Measurements from ENCODE around the gene MOB1A.
A peak's percentile ranks its signal among the peaks of the same experiment; 100 is the strongest.
"Not testable (repeated sequence)": the region's sequence is repeated elsewhere in the genome, so short reads cannot be mapped to it uniquely, and the experiment has no call there.

Gene MOB1A

DNA sequence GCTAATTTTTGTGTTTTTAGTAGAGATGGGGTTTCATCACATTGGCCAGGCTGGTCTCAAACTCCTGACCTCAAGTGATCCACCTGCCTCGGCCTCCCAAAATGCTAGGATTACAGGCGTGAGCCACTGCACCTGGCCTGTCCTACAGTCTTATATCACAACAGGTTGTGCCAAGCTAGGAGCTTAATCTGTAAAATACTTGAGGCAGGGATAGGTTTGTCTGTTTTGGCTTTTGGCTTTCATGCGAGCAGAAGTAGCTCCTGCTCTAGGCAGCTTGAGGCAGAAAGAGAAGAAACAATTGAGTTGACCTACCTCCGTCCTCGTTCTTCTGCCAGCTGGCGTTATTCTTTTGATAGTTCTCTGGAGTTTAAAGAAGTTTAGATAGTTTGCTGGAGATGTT is 37.1 kb upstream of the MOB1A start:
- not testable (repeated sequence) for H3K36me3 ChIP-seq (ENCODE audit: insufficient read depth, low read length); H3K4me1 ChIP-seq (ENCODE audit: insufficient read depth, low read length); H3K9ac ChIP-seq (ENCODE audit: low read length); H3K9me3 ChIP-seq (ENCODE audit: low read length); H3K27me3 ChIP-seq (ENCODE audit: control insufficient read depth in 1 of 2, insufficient read depth in 2 of 2, low read length in 2 of 2); H3K4me3 ChIP-seq (ENCODE audit: low read depth in 1 of 2, low read length in 2 of 2); H3K27ac ChIP-seq (ENCODE audit: low read depth, low read length)

DNA sequence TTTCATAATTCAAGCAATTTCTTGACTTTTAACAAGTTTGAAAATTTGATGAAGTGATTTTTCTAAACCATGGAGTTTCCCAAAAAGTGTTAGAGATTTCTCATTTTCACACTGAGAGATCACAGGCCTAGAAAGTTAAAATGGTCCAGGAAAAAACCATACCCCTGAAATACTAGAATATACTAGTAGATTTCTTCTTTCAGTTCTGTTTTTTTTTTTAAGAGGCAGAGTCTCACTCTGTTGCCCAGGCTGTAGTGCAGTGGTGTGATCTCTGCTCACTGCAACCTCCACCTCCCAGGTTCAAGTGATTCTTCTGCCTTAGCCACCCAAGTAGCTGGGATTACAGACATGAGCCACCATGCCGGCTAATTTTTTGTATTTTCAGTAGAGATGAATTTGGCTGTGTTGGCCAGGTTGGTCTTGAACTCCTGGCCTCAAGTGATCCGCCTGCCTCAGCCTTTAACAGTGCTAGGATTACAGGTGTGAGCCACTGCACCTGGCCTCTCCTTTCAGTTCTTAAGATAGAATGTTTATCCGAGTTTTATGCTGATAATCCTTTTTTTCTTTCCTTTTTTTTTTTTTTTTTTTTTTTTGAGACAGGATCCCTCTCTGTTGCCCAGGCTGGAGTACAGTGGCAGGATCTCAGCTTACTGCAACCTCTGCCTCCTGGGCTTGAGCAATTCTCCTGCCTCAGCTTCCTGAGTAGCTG is 34.2 kb upstream of the MOB1A start:
- Histone ChIP-seq H3K27me3 (ENCODE audit: control insufficient read depth in 1 of 2, insufficient read depth in 2 of 2, low read length in 2 of 2) (no peaks in the 10 kb centered on the region), H3K4me1 (ENCODE audit: insufficient read depth, low read length) (no peaks in the 10 kb centered on the region), H3K27ac (ENCODE audit: low read depth, low read length) (no peak overlapping the region), H3K36me3 (ENCODE audit: insufficient read depth, low read length) (no peaks in the 10 kb centered on the region), H3K9ac (ENCODE audit: low read length) (no peak overlapping the region), H3K9me3 (ENCODE audit: low read length) (no peaks in the 10 kb centered on the region), H3K4me3 (ENCODE audit: low read depth in 1 of 2, low read length in 2 of 2) (no peak overlapping the region)

DNA sequence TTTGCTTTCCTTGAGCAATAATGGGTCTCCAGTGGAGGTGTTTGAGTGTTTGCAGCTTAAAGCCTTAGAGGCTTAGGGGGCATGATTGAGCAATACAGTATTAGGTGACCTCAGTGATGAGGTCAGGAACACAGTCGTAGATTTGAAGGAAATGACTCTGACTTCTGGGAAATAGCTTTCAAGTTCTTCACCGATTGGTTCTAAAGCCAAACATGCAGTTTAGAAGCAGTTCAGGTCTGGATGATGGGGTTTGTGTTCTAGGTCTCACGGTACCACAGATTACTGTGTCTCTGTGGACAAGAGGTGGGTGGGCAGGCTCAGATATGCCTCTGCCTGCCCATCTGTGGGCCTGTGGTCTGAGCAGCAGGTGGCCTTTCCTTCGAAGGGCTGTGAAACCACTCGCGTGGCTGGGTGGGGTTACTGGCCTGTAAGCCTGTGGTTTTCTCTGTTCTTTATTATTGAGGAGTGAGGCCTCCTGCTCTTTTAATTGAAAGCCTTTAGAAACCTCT is 27.6 kb upstream of the MOB1A start:
- H3K4me3 ChIP-seq (ENCODE audit: low read depth in 1 of 2, low read length in 2 of 2) = no peak overlapping the region
- H3K27ac ChIP-seq (ENCODE audit: low read depth, low read length) = no peak overlapping the region
- no peaks in the 10 kb centered on the region for H3K9me3 ChIP-seq (ENCODE audit: low read length)
- H3K4me1 ChIP-seq (ENCODE audit: insufficient read depth, low read length) = no peaks in the 10 kb centered on the region
- H3K36me3 ChIP-seq (ENCODE audit: insufficient read depth, low read length) = no peaks in the 10 kb centered on the region
- no peaks in the 10 kb centered on the region for H3K27me3 ChIP-seq (ENCODE audit: control insufficient read depth in 1 of 2, insufficient read depth in 2 of 2, low read length in 2 of 2)
- no peak overlapping the region for H3K9ac ChIP-seq (ENCODE audit: low read length)

DNA sequence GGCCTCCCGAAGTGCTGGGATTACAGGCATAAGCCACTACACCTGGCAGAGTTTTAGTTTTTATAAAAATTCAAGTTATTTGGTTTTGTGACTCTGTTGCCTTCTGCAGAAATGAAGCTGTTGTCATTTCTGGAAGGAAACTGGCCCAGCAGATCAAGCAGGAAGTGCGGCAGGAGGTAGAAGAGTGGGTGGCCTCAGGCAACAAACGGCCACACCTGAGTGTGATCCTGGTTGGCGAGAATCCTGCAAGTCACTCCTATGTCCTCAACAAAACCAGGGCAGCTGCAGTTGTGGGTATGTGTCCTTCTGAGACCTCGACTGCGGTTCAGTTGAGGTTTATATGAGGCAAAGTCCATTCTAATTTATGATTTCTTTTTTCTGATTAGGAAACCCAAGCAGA is 26.9 kb upstream of the MOB1A start:
- no peak overlapping the region for H3K4me3 ChIP-seq (ENCODE audit: low read depth in 1 of 2, low read length in 2 of 2)
- H3K27me3 ChIP-seq (ENCODE audit: control insufficient read depth in 1 of 2, insufficient read depth in 2 of 2, low read length in 2 of 2) = no peaks in the 10 kb centered on the region
- no peak overlapping the region for H3K9ac ChIP-seq (ENCODE audit: low read length)
- no peaks in the 10 kb centered on the region for H3K9me3 ChIP-seq (ENCODE audit: low read length)
- H3K4me1 ChIP-seq (ENCODE audit: insufficient read depth, low read length) = no peaks in the 10 kb centered on the region
- no peak overlapping the region for H3K27ac ChIP-seq (ENCODE audit: low read depth, low read length)
- no peaks in the 10 kb centered on the region for H3K36me3 ChIP-seq (ENCODE audit: insufficient read depth, low read length)

DNA sequence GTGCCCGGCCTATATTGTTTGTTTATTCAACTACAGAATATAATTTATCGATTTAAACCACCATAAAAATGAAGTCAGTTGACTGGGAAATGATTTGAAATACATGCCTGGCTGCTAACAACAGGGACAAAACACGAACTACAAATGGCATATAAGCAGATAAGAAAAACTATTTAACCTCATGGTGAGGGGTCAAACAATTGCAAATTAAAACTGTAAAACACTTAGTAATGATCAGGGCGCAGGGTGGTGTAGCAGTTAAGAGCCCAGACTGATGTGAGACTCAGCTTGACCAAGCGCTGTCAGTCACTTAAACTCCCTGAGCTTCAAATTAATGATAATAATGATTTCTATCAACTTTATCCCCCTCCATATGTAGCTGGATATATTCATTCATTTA is 26.4 kb upstream of the MOB1A start:
- no peaks in the 10 kb centered on the region for H3K36me3 ChIP-seq (ENCODE audit: insufficient read depth, low read length)
- H3K27me3 ChIP-seq (ENCODE audit: control insufficient read depth in 1 of 2, insufficient read depth in 2 of 2, low read length in 2 of 2) = no peaks in the 10 kb centered on the region
- H3K27ac ChIP-seq (ENCODE audit: low read depth, low read length) = no peak overlapping the region
- no peaks in the 10 kb centered on the region for H3K9me3 ChIP-seq (ENCODE audit: low read length)
- no peak overlapping the region for H3K4me3 ChIP-seq (ENCODE audit: low read depth in 1 of 2, low read length in 2 of 2)
- H3K4me1 ChIP-seq (ENCODE audit: insufficient read depth, low read length) = no peaks in the 10 kb centered on the region
- no peak overlapping the region for H3K9ac ChIP-seq (ENCODE audit: low read length)

DNA sequence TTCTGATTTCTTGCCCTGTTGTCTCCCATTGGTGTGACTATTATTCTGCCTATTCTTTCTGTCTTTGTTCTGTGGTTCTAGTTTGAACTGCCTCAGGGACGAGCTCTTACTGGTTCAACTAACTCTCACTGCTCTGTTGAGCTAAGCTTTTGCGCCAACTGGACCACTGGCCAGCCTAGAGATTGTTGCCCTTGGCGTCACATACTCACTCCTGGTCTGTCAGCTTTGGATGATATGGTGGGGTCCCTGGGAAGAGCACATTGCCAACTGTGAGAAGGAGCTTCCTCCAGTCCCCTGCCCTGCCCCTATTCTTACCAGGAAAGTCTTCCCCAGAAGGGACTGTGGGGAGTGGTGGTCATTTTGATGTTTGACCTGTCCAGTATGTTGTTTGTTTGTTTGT is 25.8 kb upstream of the MOB1A start:
- H3K36me3 ChIP-seq (ENCODE audit: insufficient read depth, low read length) = no peaks in the 10 kb centered on the region
- H3K27ac ChIP-seq (ENCODE audit: low read depth, low read length) = no peak overlapping the region
- no peak overlapping the region for H3K4me3 ChIP-seq (ENCODE audit: low read depth in 1 of 2, low read length in 2 of 2)
- no peaks in the 10 kb centered on the region for H3K27me3 ChIP-seq (ENCODE audit: control insufficient read depth in 1 of 2, insufficient read depth in 2 of 2, low read length in 2 of 2)
- no peaks in the 10 kb centered on the region for H3K4me1 ChIP-seq (ENCODE audit: insufficient read depth, low read length)
- H3K9me3 ChIP-seq (ENCODE audit: low read length) = no peaks in the 10 kb centered on the region
- H3K9ac ChIP-seq (ENCODE audit: low read length) = no peak overlapping the region

DNA sequence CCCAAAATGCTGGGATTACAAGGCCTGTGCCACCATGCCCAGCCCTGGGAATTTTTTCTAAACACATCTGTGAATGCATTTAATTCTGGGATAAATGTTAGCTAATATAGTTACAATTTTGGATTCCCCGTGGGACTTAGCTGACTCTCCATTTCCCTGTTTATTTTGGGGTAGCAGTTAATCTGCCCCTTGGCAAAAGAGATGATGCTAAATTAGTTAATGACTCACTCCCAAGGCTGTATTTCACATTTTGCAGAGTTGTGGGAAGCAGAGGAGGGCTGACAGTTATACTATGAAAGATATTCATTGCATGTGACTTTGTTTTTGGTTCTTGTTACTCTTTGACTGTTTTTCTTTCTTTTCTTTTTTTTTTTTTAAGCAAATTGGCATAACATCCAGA is 22.9 kb upstream of the MOB1A start:
- H3K4me1 ChIP-seq (ENCODE audit: insufficient read depth, low read length) = peaks cover 5% of the 10 kb centered on the region
- H3K36me3 ChIP-seq (ENCODE audit: insufficient read depth, low read length) = no peaks in the 10 kb centered on the region
- no peaks in the 10 kb centered on the region for H3K27me3 ChIP-seq (ENCODE audit: control insufficient read depth in 1 of 2, insufficient read depth in 2 of 2, low read length in 2 of 2)
- no peak overlapping the region for H3K9ac ChIP-seq (ENCODE audit: low read length)
- H3K4me3 ChIP-seq (ENCODE audit: low read depth in 1 of 2, low read length in 2 of 2) = no peak overlapping the region
- H3K27ac ChIP-seq (ENCODE audit: low read depth, low read length) = no peak overlapping the region
- no peaks in the 10 kb centered on the region for H3K9me3 ChIP-seq (ENCODE audit: low read length)

DNA sequence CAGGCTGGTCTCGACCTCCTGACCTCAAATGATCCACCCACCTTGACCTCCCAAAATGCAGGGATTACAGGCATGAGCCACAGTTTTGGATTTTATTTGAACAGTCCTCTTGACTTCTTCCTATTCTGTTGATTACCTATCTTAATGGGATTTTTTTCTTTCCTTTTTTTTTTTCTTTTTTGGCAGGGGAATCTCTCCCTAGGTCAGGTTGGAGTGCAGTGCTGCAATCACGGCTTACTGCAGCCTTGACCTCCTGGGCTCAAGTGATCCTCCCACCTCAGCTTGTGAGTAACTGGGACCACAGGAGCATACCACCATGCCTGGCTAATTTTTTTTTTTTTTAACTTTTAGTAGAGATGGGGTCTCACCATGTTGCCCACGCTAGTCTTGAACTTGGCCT is 22.5 kb upstream of the MOB1A start:
- Histone ChIP-seq H3K36me3 (ENCODE audit: insufficient read depth, low read length) (no peaks in the 10 kb centered on the region), H3K9me3 (ENCODE audit: low read length) (no peaks in the 10 kb centered on the region), H3K27ac (ENCODE audit: low read depth, low read length) (no peak overlapping the region), H3K4me1 (ENCODE audit: insufficient read depth, low read length) (peaks cover 5% of the 10 kb centered on the region), H3K9ac (ENCODE audit: low read length) (no peak overlapping the region), H3K27me3 (ENCODE audit: control insufficient read depth in 1 of 2, insufficient read depth in 2 of 2, low read length in 2 of 2) (no peaks in the 10 kb centered on the region), H3K4me3 (ENCODE audit: low read depth in 1 of 2, low read length in 2 of 2) (no peak overlapping the region)

DNA sequence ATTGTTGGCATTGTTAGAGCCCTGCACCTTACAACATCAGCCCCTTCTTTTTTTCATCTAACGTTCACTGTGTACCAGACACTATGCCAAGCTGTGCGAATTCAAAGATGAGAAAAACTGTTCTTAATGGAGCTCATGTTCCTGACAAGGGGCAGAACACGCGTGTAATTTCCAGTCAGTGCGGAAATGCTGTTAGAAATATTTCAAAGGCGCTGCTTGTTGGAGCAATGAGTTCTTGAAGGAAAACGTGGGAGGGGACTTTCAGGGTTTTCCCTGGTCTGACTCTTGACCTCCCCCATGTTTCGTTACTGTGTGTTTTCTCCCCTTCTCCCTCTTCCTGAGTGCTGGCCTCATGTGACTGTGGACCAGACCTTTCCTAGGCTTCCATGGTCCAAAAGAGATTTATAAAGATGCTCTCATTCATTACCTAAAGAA is 21.2 kb upstream of the MOB1A start:
- no peak overlapping the region for H3K4me3 ChIP-seq (ENCODE audit: low read depth in 1 of 2, low read length in 2 of 2)
- peaks cover 5% of the 10 kb centered on the region for H3K4me1 ChIP-seq (ENCODE audit: insufficient read depth, low read length)
- peak overlapping the region; percentile 20 for H3K27ac ChIP-seq (ENCODE audit: low read depth, low read length)
- no peak overlapping the region for H3K9ac ChIP-seq (ENCODE audit: low read length)
- H3K27me3 ChIP-seq (ENCODE audit: control insufficient read depth in 1 of 2, insufficient read depth in 2 of 2, low read length in 2 of 2) = no peaks in the 10 kb centered on the region
- no peaks in the 10 kb centered on the region for H3K9me3 ChIP-seq (ENCODE audit: low read length)
- H3K36me3 ChIP-seq (ENCODE audit: insufficient read depth, low read length) = no peaks in the 10 kb centered on the region

DNA sequence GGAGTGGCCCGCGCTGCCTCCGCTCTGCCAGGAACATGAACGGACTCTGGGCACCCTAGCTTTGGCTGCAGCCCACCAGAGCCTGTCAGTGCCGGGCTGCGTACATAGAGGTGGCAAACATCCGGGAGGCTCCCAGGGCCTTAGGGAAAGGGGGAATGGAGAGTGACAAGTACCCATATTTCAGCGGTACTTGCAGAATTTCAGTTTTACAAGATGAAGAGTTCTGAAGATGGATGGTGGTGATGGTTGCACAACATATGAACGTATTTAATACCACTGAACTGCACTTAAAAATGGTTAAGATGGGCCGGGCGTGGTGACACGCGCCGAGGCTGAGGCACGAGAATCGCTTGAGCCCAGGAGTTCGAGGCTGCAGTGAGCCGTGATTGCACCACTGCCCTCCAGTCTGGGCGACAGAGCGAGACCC is 20.6 kb upstream of the MOB1A start:
- H3K27ac ChIP-seq (ENCODE audit: low read depth, low read length) = peak overlapping the region; percentile 20
- no peaks in the 10 kb centered on the region for H3K36me3 ChIP-seq (ENCODE audit: insufficient read depth, low read length)
- no peaks in the 10 kb centered on the region for H3K9me3 ChIP-seq (ENCODE audit: low read length)
- H3K4me1 ChIP-seq (ENCODE audit: insufficient read depth, low read length) = peaks cover 5% of the 10 kb centered on the region
- H3K9ac ChIP-seq (ENCODE audit: low read length) = peak overlapping the region; percentile 15
- no peaks in the 10 kb centered on the region for H3K27me3 ChIP-seq (ENCODE audit: control insufficient read depth in 1 of 2, insufficient read depth in 2 of 2, low read length in 2 of 2)
- peak overlapping the region; percentile 59 to 73 for H3K4me3 ChIP-seq (ENCODE audit: low read depth in 1 of 2, low read length in 2 of 2)

DNA sequence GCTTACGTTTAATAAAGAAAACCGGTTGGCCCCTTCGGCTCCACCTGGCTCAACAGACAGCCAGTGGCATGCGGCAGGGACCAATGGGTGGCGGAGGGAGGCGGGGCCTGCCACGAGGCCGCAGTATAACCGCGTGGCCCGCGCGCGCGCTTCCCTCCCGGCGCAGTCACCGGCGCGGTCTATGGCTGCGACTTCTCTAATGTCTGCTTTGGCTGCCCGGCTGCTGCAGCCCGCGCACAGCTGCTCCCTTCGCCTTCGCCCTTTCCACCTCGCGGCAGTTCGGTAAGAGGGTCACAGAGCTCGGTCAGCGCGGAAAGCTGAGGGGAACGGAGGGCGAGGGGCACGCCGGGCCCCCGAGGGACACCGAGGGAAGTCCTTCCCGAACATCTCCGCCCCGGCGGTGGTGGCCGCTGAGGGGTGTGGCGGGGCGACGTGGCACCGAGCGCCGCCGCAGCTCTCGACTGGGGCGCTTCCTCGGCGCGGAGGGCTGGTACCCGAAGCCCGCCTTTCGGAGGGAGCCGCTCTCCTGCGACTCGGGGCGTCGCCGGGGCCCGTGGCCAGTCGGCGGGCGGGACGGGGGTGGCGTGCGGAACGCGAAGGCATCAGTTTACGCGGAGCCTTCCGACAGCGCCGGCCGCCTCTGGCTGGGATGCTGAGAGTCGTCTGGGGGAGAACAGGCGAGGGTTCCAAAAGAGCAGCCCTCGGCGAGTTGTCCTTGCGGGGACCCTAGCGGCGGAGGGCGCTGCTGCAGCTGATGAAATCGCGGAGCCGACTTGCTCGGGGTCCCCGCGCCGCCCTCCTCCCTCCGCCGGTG is 20.0 kb upstream of the MOB1A start, which contains the start of gene MTHFD2:
Gene MTHFD2, plus strand, starts transcription at position 155 of the 814 bp plus-strand sequence. Its CDS starts 27 bp downstream, at position 182.
- no peaks in the 10 kb centered on the region for H3K36me3 ChIP-seq (ENCODE audit: insufficient read depth, low read length)
- H3K27ac ChIP-seq (ENCODE audit: low read depth, low read length) = peak within 1 kb of the TSS; percentile 72
- H3K4me3 ChIP-seq (ENCODE audit: low read depth in 1 of 2, low read length in 2 of 2) = peak within 1 kb of the TSS; percentile 59 to 73
- peaks cover 5% of the 10 kb centered on the region for H3K4me1 ChIP-seq (ENCODE audit: insufficient read depth, low read length)
- no peaks in the 10 kb centered on the region for H3K27me3 ChIP-seq (ENCODE audit: control insufficient read depth in 1 of 2, insufficient read depth in 2 of 2, low read length in 2 of 2)
- no peaks in the 10 kb centered on the region for H3K9me3 ChIP-seq (ENCODE audit: low read length)
- H3K9ac ChIP-seq (ENCODE audit: low read length) = peak within 1 kb of the TSS; percentile 15
